C4-2B (cell line): ENCODE data around the gene RABEP1.

Experiments
- CTCF ChIP-seq: fragments of 450-650 bp; conservative IDR thresholded peaks from 2 replicates; pipeline ENCODE4 v1.5.1; 2017; ENCODE audit warnings: mild to moderate bottlenecking
- ZFX ChIP-seq: fragments of 450-650 bp; IDR thresholded peaks from 2 replicates; pipeline ENCODE4 v1.6.1; 2017

DNA sequence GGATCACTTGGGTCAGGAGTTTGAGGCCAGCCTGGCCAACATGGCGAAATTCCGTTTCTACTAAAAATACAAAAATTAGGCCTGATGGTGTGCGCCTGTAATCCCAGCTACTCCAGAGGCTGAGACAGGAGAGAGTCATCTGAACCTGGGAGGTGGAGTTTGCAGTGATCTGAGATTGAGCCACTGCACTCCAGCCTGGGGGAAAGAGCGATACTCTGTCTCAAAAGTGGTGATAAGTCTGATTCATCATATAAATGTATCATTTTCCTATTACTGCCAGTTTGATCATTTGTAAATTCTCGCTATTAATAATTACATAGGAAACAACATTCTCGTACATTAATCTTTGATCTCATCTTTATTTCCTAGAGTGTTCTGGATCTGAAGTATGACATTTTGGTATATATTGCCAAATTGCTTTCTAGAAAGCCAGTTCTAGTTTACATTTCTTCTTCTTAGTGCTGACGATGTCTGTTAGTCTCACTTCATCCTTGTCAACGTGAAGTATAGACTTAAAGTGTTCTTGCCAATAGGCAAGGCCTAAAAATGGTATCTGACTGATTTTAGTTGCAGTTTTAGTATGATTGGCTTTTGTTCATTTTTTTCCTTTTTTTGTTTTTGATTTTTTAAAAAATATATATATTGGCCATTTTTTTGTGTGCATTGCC is 9.7 kb downstream of the RABEP1 start:
- no peak for TF ChIP-seq CTCF
- TF ChIP-seq ZFX: no peak
